GM12872 (cell line): ENCODE results near the gene OAF.

Experiments
- TF ChIP-seq, protein P1 (sequence below): IDR thresholded peaks from 3 replicates; pipeline ENCODE4 v1.5.1; 2011; ENCODE audit warnings: low read depth, mild to moderate bottlenecking, low read length, moderate library complexity; ENCODE audit not compliant: insufficient read depth

OAF gene

GRCh38 chr11:120198787-120199469 is 11.9 kb upstream of the OAF start:
- TF ChIP-seq, protein P1, sequence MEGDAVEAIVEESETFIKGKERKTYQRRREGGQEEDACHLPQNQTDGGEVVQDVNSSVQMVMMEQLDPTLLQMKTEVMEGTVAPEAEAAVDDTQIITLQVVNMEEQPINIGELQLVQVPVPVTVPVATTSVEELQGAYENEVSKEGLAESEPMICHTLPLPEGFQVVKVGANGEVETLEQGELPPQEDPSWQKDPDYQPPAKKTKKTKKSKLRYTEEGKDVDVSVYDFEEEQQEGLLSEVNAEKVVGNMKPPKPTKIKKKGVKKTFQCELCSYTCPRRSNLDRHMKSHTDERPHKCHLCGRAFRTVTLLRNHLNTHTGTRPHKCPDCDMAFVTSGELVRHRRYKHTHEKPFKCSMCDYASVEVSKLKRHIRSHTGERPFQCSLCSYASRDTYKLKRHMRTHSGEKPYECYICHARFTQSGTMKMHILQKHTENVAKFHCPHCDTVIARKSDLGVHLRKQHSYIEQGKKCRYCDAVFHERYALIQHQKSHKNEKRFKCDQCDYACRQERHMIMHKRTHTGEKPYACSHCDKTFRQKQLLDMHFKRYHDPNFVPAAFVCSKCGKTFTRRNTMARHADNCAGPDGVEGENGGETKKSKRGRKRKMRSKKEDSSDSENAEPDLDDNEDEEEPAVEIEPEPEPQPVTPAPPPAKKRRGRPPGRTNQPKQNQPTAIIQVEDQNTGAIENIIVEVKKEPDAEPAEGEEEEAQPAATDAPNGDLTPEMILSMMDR, result no peak

- TF ChIP-seq, protein P1, result no peak
These were observed 11.2 kb upstream of the OAF start for GRCh38 chr11:120199613-120200012.

DNA sequence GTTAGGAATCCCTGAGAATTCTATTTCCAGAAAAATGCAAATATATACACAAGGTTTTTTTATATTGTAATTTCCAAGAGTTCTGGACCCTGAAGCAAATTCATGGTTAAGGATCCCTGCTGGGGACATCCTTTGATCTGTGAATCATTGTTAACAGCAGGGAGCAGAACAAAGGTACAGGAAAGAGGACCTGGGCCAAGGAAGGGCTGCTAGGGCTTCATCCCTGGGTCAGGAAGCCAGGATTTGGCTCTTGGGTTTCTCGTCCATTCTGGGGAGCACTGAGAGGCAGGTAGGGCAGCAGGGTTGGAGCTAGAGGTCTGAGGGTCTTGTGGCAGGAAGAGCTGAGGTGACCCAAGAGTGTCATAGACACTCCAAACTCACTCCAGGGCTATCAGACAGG is 10.2 kb upstream of the OAF start:
- TF ChIP-seq, protein P1, result no peak

GRCh38 chr11:120201653-120202052 is 9.2 kb upstream of the OAF start:
- TF ChIP-seq, protein P1, result no peak

DNA sequence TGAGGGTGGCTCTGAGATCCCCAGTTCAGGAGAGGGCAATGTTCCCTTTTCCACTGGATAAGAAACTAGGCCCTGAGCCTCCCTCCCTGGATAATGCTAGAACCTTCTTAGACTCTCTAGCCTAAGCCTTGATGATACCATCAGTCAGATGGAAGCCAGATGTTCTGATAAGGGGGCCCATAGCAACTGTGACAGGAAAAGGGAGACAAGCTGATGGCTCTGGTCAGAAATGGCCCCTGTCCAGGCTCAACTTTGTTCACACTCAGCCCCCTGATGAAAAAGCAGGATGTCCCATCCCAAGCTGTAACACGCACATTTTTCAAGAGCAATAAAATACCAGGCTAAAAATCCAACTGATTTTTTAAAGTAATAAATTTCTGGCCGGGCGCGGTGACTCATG is 7.2 kb upstream of the OAF start:
- TF ChIP-seq, protein P1, result no peak

GRCh38 chr11:120205596-120206161 is 5.2 kb upstream of the OAF start:
- TF ChIP-seq, protein P1, result no peak

- TF ChIP-seq, protein P1, result no peak
These were observed 3.3 kb upstream of the OAF start for GRCh38 chr11:120207512-120207911.
